HCT116 (cell line): ENCODE data around the gene ARFGEF3. TPM values are rescaled to one million over a fixed set of nuclear protein-coding genes. Genes with fewer than 3 reads are reported as not detected.

Experiments used
- ATAC-seq: fragments of 200-7000 bp; cut with Tn5 transposase; 2 replicates; pipeline ENCODE4 v1.9.1; 2020; ENCODE audit warnings: mild to moderate bottlenecking, moderate library complexity
- BruUV-seq: library from RNA; stranded (reverse); fragments of 400-500 nt; replicated peaks from 2 replicates; lab custom pipeline; 2021; lab: Mats Ljungman, UMichigan
- CTCF ChIA-PET: fragments of 300-600 bp; sonication (Branson Sonifier 250); formaldehyde crosslinking; loops from one replicate; lab custom pipeline; 2021; ENCODE audit warnings: antibody characterized with exemption; lab: Charles Lee
- POLR2A ChIA-PET: fragments of 300-600, 350-600 bp; sonication (Branson Sonifier 250); formaldehyde crosslinking; loops from one replicate; lab custom pipeline; 2021; ENCODE audit warnings: antibody characterized with exemption; lab: Charles Lee
- RAD21 ChIA-PET, 2 experiments: fragments of 300-600 bp; sonication (Branson Sonifier 250); formaldehyde crosslinking; loops; one replicate each; lab custom pipeline; 2023; ENCODE audit warnings: low total read pairs in 2 of 2; ENCODE audit not compliant: uncharacterized antibody in 2 of 2, unreplicated experiment in 2 of 2, low non-redundant PET in 1 of 2; lab: Charles Lee
- DNase-seq: peaks from one replicate; pipeline ENCODE4 v3.0.0-alpha.2; 2010; ENCODE audit warnings: low read depth, low spot score
- H2AFZ ChIP-seq: fragments of 200-600 bp; shearing (Covaris generic), sonication (generic); 2 replicates; pipeline ENCODE4 v1.6.1; 2017; ENCODE audit warnings: low read depth, mixed run types, mixed read lengths, antibody characterized with exemption, low read length; ENCODE audit not compliant: poor library complexity, severe bottlenecking
- H3K27ac ChIP-seq: 2 replicates; pipeline ENCODE4 v1.5.1; 2012; ENCODE audit warnings: low read depth, low read length
- H3K27me3 ChIP-seq: fragments of 200-600 bp; sonication (generic); 2 replicates; pipeline ENCODE4 v1.6.1; 2016; ENCODE audit warnings: mixed run types, low read length, mixed read lengths; ENCODE audit not compliant: insufficient read depth
- H3K36me3 ChIP-seq, 2 experiments: fragments of 200-500 bp in 1 of 2; fragments of 200-600 bp in 1 of 2; sonication (Bioruptor generic) in 1 of 2; sonication (generic) in 1 of 2; 2 replicates each; pipeline versions ENCODE4 v1.5.1 to v1.6.1; 2014 to 2016; ENCODE audit warnings: low read length in 2 of 2, inconsistent platforms in 1 of 2, mixed read lengths in 1 of 2, mixed run types in 1 of 2; ENCODE audit not compliant: insufficient read depth in 2 of 2, control insufficient read depth in 1 of 2
- H3K4me1 ChIP-seq, 2 experiments: fragments of 200-600 bp in 1 of 2; sonication (generic) in 1 of 2; 2 replicates each; pipeline versions ENCODE4 v1.5.1 to v1.6.1; 2012 to 2017; ENCODE audit warnings: low read length in 2 of 2, inconsistent platforms in 1 of 2, mild to moderate bottlenecking in 1 of 2, mixed read lengths in 1 of 2, mixed run types in 1 of 2, moderate library complexity in 1 of 2; ENCODE audit not compliant: insufficient read depth in 2 of 2, control insufficient read depth in 1 of 2
- H3K4me2 ChIP-seq: fragments of 200-600 bp; sonication (generic); 2 replicates; pipeline ENCODE4 v1.6.1; 2017; ENCODE audit warnings: mixed run types, low read length, mixed read lengths
- H3K4me3 ChIP-seq, 2 experiments: fragments of 200-600 bp in 1 of 2; sonication (generic) in 1 of 2; replicated peaks in 1 of 2; 2 replicates each; pipeline ENCODE4 v1.5.1; 2011 to 2016; ENCODE audit warnings: low read length in 2 of 2, control low read depth in 1 of 2, low read depth in 1 of 2, mild to moderate bottlenecking in 1 of 2, mixed read lengths in 1 of 2, mixed run types in 1 of 2
- H3K79me2 ChIP-seq: fragments of 200-600 bp; sonication (generic); 2 replicates; pipeline ENCODE4 v1.6.1; 2017; ENCODE audit warnings: mild to moderate bottlenecking, mixed run types, low read length, moderate library complexity, mixed read lengths; ENCODE audit not compliant: insufficient read depth
- H3K9ac ChIP-seq: fragments of 200-600 bp; sonication (generic); 2 replicates; pipeline ENCODE4 v1.6.1; 2016; ENCODE audit warnings: low read length, mixed read lengths
- H3K9me2 ChIP-seq: fragments of 200-600 bp; sonication (generic), shearing (Covaris generic); 2 replicates; pipeline ENCODE4 v1.6.1; 2017; ENCODE audit warnings: mixed run types, mild to moderate bottlenecking, moderate library complexity; ENCODE audit not compliant: insufficient read depth
- H3K9me3 ChIP-seq, 2 experiments: fragments of 200-500 bp in 1 of 2; fragments of 200-600 bp in 1 of 2; sonication (Bioruptor generic) in 1 of 2; sonication (generic) in 1 of 2; 2 replicates each; pipeline ENCODE4 v1.6.1; 2014 to 2017; ENCODE audit warnings: low read length in 2 of 2, mixed read lengths in 2 of 2, inconsistent platforms in 1 of 2, low read depth in 1 of 2, mild to moderate bottlenecking in 1 of 2, mixed run types in 1 of 2, moderate library complexity in 1 of 2; ENCODE audit not compliant: control insufficient read depth in 1 of 2, insufficient read depth in 1 of 2
- H4K20me1 ChIP-seq: fragments of 200-600 bp; sonication (generic), shearing (Covaris generic); 2 replicates; pipeline ENCODE4 v1.6.1; 2017; ENCODE audit warnings: mixed run types, mild to moderate bottlenecking, moderate library complexity; ENCODE audit not compliant: insufficient read depth
- EZH2phosphoT487 ChIP-seq: fragments of 200-600 bp; IDR thresholded peaks from 2 replicates; pipeline ENCODE4 v1.6.1; 2018; ENCODE audit warnings: antibody characterized with exemption, borderline replicate concordance
- POLR2A ChIP-seq: IDR thresholded peaks from 2 replicates; pipeline ENCODE4 v1.7.0; 2011; ENCODE audit warnings: borderline replicate concordance; ENCODE audit not compliant: insufficient read depth, insufficient read length; ENCODE audit errors: extremely low read depth
- SRF ChIP-seq: IDR thresholded peaks from 2 replicates; pipeline ENCODE4 v1.6.1; 2012; ENCODE audit warnings: low read depth
- TCF7L2 ChIP-seq: IDR thresholded peaks from 2 replicates; pipeline ENCODE4 v1.7.0; 2011; ENCODE audit warnings: borderline replicate concordance, inconsistent platforms; ENCODE audit not compliant: insufficient read depth, insufficient read length; ENCODE audit errors: extremely low read depth
- intact Hi-C: fragments of 100-400 bp; cut with micrococcal nuclease; formaldehyde crosslinking; loops from 2 replicates; pipeline ENCODE4 v1.10.0; 2022
- total RNA-seq: library from RNA; stranded (reverse); gene quantifications from one replicate; pipeline ENCODE4 v1.2.1, GENCODE V29; 2021; ENCODE audit not compliant: unreplicated experiment
- TF ChIP-seq, protein P1 (sequence below), 3 experiments: fragments of 200-600 bp in 1 of 3; sonication (generic) in 1 of 3; IDR thresholded peaks in 2 of 3; conservative IDR thresholded peaks in 1 of 3; 2 replicates each; pipeline ENCODE4 v1.5.1; 2012 to 2017; ENCODE audit warnings: low read depth in 2 of 3, low read length in 2 of 3, antibody characterized with exemption in 1 of 3, borderline replicate concordance in 1 of 3, control low read depth in 1 of 3, mild to moderate bottlenecking in 1 of 3, mixed read lengths in 1 of 3, mixed run types in 1 of 3, moderate library complexity in 1 of 3; ENCODE audit not compliant: insufficient read depth in 1 of 3

ARFGEF3 gene
- total RNA-seq, 1 experiment from 2014 or later = 3.8 TPM

DNA sequence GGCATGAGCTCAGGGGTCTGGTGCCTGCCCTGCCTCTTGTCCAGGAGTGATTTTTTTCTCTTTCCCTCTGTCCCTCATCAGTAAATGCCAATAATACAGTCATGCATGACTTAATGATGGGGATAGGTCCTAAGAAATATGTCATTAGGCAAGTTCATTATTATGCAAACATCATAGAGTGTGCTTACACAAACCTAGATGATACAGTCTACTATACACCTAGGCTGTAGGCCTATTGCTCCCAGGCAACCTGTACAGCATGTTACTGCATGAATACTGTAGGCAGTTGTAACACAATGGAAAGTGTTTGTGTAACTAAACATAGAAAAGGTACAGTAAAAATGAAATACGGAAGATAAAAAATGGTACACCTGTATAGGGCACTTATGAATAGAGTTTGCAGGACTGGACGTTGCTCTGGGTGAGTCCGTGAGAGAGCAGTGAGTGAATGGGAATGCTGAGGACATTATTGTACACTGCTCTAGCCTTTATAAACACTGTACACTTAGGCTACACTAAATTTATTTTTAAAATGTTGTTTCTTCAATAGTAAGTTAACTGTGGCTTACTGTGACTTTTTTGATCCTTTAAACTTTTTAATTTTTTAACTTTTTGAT lies 34.5 kb downstream of the ARFGEF3 start (continued):
- TF ChIP-seq TCF7L2 (no peak), EZH2phosphoT487 (no peak), POLR2A (no peak)
- TF ChIP-seq, protein P1, sequence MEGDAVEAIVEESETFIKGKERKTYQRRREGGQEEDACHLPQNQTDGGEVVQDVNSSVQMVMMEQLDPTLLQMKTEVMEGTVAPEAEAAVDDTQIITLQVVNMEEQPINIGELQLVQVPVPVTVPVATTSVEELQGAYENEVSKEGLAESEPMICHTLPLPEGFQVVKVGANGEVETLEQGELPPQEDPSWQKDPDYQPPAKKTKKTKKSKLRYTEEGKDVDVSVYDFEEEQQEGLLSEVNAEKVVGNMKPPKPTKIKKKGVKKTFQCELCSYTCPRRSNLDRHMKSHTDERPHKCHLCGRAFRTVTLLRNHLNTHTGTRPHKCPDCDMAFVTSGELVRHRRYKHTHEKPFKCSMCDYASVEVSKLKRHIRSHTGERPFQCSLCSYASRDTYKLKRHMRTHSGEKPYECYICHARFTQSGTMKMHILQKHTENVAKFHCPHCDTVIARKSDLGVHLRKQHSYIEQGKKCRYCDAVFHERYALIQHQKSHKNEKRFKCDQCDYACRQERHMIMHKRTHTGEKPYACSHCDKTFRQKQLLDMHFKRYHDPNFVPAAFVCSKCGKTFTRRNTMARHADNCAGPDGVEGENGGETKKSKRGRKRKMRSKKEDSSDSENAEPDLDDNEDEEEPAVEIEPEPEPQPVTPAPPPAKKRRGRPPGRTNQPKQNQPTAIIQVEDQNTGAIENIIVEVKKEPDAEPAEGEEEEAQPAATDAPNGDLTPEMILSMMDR (IDR thresholded peaks at IDR 0.05 in 2 of 3, conservative IDR thresholded peaks at IDR 0.05 in 1 of 3; ENCODE audit: borderline replicate concordance in 1 of 3, insufficient read depth in 1 of 3, low read depth in 2 of 3, low read length in 2 of 3) = no peak

DNA sequence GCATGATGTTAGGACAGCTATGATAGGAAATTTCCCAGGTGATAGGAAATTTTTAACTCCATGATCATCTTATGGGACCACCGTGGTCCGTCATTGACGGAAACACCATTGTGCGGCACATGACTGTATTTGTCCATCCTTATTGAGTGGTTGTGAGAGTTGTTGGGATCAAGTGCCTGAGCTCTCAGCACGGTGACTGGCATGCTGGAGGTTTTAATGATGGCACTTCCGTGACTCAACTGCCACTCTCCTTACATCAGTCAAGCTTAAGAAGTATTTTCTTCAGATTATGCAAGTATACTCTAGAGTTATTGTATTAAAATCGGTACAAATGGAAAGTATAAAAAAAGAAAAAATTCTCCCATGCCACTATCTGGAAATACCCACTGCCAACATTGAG lies 35.8 kb downstream of the ARFGEF3 start:
- no peak overlapping the region for H3K4me3 ChIP-seq
- RAD21 ChIA-PET = no interaction called here
- POLR2A ChIA-PET = no interaction called here
- no peaks in the 10 kb centered on the region for H3K79me2 ChIP-seq
- H3K9me2 ChIP-seq = no peaks in the 10 kb centered on the region
- ATAC-seq (no peak), DNase-seq (no peak)
- BruUV-seq = no TSS peak
- H3K4me1 ChIP-seq = no peaks in the 10 kb centered on the region
- no peak overlapping the region for H3K27ac ChIP-seq
- H4K20me1 ChIP-seq = no peaks in the 10 kb centered on the region
- no peak overlapping the region for H2AFZ ChIP-seq
- intact Hi-C loops = no loop called here
- no peaks in the 10 kb centered on the region for H3K36me3 ChIP-seq
- H3K27me3 ChIP-seq = no peaks in the 10 kb centered on the region
- no peaks in the 10 kb centered on the region for H3K9me3 ChIP-seq
- no peak overlapping the region for H3K9ac ChIP-seq
- no peak for TF ChIP-seq SRF
- no peak overlapping the region for H3K4me2 ChIP-seq
- CTCF ChIA-PET = interaction anchor here (1.1 kb wide), 1 partner anchor 14 kb away, joined by 3 read pairs; no protein-coding TSS in a partner anchor
